A673 (cell line): ENCODE measurements around the gene JAGN1.

ENCODE experiments used
- EZH2 ChIP-seq: fragments of 200-600 bp; sonication (generic); IDR thresholded peaks from 2 replicates; pipeline ENCODE4 v1.6.1; 2017; ENCODE audit warnings: borderline replicate concordance, low read depth, mild to moderate bottlenecking, mixed read lengths, antibody characterized with exemption, low read length; ENCODE audit not compliant: poor library complexity, severe bottlenecking
- TF ChIP-seq, protein P1 (sequence below): fragments of 300-800, 200-600 bp; sonication (generic); conservative IDR thresholded peaks from 2 replicates; pipeline ENCODE4 v1.5.1; 2017; ENCODE audit warnings: low read depth, mild to moderate bottlenecking, antibody characterized with exemption, low read length, moderate library complexity, mixed read lengths

DNA sequence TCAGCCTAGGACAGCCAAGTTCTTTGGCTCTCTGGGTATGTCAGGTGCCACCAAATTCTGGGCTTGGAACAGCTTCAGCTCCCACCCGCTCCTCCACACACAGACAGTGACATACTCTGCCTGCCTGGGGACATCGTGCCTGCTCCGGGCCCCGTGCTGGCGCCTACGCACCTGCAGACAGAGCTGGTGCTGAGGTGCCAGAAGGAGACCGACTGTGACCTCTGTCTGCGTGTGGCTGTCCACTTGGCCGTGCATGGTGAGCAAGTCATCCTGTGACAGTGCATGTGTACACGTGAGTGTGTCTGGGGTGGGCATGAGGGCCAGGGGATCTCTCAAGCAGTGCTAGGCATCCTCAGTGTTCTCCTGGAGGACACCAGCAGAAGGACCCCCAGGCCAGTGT lies 27.4 kb downstream of the JAGN1 start:
- TF ChIP-seq EZH2 = no peak
- TF ChIP-seq, protein P1, sequence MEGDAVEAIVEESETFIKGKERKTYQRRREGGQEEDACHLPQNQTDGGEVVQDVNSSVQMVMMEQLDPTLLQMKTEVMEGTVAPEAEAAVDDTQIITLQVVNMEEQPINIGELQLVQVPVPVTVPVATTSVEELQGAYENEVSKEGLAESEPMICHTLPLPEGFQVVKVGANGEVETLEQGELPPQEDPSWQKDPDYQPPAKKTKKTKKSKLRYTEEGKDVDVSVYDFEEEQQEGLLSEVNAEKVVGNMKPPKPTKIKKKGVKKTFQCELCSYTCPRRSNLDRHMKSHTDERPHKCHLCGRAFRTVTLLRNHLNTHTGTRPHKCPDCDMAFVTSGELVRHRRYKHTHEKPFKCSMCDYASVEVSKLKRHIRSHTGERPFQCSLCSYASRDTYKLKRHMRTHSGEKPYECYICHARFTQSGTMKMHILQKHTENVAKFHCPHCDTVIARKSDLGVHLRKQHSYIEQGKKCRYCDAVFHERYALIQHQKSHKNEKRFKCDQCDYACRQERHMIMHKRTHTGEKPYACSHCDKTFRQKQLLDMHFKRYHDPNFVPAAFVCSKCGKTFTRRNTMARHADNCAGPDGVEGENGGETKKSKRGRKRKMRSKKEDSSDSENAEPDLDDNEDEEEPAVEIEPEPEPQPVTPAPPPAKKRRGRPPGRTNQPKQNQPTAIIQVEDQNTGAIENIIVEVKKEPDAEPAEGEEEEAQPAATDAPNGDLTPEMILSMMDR = no peak
